Measurements from ENCODE around the gene ESRRA. TPM values are rescaled to one million over a fixed set of nuclear protein-coding genes. Genes with fewer than 3 reads are reported as not detected.

ESRRA gene
- 10.8 TPM for total RNA-seq

DNA sequence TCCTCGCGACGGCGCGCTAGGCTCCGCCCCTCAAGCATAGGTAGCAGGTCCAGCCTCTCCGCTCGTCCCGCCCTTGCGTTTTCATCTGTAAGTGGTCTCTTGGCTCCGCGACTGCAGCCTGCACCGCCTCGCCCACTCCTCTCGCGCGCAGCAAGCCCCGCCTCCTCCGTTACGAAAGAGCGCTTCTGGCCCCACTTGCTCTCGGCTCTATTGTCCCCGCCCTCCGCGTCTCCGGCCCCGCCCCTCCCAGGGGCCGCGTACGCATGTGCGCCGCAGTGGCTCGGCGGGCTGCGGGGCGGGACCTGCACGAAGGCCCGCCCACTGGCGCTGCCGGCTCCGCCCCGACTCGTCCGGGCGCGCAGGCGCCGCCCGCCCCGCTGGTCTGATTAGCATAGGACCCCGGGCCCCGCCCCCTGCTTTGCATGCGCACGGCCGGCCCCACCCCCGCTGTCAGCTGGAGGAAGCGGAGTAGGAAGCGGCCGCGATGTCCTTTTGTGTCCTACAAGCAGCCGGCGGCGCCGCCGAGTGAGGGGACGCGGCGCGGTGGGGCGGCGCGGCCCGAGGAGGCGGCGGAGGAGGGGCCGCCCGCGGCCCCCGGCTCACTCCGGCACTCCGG lies at the start of gene ESRRA:
Gene ESRRA, plus strand, starts transcription at position 450 of the 616 bp plus-strand sequence. CDS start 1,656 bp downstream, outside the sequence.

DNA sequence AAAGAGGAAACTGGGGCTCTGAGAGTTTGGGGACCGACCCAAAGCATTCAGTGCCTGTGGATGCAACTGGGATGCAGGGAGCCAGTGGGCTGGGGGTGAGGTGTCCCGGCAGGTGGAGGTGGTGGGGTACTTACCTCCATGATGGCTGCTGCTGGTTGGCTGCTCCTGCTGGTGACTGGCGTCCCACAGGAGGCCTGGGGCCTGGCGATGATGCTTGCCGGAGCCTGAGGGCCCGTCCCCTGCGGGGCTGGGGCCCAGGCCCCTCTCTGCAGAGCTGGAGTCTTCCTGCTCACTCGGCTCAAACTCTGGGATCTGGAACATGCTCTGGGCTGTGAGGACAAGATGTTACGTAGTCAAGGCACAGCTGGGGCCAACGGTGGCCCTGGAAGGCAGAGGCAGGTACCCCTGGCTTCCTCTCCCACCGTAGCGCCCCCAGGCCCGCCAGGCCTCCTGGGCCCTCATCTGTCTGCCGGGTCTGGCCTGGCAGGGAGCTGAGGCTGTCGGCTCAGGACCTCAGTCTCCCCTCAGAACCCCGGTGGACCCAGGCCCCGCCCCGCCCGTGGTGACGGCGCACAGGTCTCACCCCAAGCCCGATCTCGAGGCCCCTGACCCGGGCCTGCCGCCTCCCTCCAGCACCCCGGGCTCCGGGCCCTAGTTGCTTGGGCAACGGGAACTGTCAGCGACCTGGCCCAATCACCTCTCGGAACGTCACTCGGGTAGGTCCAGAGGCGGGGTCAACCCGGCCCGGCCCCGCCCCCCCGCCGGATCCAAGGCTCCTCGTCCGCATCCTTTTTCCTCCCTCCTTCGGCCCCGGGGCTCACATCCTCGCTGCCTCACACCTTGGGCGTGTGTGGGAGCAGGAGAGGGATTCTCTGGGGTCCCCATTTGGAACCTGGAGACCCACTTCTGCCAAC lies 21.0 kb upstream of the ESRRA start, which contains the start of gene BAD:
Gene BAD, minus strand, starts transcription at position 618 of the 914 bp plus-strand sequence. Its CDS starts 297 bp downstream, at position 321.

DNA sequence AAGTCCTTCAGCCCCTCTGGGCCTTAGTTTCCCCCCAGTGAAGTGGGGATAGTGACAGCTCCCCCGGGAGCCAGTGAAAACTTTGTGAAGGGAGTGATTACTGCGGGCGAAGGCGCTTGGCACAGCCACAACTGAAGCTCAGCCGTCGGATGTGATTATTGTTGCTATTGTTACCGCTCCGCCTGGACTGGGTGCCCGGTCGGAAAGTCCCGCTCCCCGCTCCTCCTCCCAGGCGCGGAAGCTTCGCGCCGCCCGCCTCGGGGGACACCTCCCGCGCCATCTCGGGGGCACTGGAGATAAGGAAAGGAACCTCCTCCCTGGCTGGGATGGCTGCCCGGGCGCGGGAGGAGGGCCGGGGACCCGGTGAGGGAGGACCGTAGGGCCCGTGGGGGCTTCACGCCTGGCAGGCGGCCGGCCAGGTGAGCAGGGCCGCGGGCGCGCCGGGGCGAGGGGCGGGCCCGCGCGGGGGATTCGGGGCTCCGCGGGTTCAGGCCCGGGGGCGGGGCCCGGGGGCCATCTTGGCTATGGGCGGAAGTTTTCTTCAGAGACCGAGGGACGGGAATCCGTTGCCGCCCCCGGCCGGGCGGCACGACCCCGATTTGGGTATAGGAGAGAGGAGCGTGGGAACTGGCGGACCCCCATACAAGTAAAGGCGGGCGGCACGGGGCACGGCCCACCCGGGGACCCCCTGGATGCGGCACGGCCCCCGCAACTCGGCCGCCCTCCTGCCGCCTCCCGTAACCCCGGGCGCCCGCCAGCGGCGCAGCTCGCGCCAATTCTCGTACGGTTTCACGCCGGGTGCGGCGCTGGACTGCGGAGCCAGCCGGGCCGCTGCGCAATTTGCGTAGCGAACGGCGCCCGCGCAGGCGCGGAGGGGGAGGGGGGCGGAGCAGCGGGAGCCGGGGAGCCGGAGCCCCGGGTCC lies 20.1 kb upstream of the ESRRA start, which contains the start of gene GPR137:
Gene GPR137, plus strand, starts transcription at position 887 of the 923 bp plus-strand sequence. CDS start 677 bp downstream, outside the sequence.

DNA sequence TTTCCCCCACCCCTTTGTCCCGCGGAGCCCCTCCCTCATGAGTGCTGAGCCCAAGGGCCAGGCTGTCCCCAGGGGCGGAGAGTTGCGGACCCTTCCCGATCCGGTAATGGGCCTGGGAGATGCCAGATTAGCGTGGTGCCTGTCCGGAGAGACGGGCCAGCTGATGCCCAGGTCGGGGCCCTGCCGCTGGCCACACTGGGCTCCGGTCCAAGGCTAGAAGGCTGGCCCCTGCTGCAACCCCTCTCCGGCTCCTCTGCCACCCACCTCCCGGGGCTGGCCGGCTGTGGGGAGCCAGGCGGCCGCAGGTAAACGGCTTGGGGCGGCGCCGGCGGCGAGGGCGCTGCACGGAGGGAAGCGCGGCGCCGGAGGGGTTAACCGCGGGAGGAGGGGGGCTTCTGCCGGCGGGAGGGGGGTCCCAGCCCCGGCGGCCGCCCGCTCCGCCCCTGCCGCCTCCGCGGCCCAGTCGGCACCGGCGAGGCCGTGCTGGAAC lies 14.0 kb upstream of the ESRRA start, which contains the start of gene KCNK4:
Gene KCNK4, plus strand, starts transcription at position 41 of the 490 bp plus-strand sequence. CDS start 1,717 bp downstream, outside the sequence.

DNA sequence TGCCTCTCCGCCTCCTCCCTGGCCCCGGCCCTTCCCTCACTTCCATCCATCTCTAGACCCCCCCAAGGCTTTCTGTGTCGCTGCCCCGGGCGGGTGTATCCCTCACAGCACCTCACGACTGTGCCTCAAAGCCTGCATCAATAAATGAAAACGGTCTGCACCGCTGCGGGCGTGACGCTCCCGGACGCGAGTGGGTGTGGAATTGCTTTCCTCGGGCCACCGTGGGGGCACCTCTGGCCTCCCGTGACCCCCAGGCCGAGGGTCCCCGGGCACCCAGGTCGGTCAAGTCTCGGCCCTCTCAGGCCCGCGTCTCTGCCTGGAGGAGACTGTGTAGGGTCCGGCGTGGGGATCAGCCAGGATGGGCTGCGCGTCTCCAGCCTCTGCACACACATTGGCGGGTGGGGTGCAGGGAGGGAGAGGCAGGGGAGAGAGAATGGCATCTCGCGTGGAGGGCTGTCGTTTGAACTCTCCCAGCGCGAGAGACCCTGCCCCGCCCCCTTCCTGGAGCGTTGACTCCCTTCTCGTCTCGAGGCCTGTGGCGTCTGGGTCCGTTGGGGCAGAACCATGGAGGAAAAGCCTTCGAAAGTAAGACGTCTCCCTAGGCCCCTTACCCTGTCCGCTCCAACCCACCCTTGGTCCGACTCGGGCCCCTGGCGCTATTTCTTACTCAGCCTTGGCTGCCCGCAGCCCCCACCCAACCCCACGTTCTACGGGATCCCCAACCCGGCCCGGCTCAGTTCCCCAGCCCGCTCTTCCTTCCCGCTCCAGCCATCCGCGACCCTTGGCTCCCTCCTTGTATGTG lies 5.3 kb upstream of the ESRRA start, which contains the start of gene CATSPERZ:
Gene CATSPERZ, plus strand, starts transcription at position 512 of the 802 bp plus-strand sequence. Its CDS starts 53 bp downstream, at position 565.

DNA sequence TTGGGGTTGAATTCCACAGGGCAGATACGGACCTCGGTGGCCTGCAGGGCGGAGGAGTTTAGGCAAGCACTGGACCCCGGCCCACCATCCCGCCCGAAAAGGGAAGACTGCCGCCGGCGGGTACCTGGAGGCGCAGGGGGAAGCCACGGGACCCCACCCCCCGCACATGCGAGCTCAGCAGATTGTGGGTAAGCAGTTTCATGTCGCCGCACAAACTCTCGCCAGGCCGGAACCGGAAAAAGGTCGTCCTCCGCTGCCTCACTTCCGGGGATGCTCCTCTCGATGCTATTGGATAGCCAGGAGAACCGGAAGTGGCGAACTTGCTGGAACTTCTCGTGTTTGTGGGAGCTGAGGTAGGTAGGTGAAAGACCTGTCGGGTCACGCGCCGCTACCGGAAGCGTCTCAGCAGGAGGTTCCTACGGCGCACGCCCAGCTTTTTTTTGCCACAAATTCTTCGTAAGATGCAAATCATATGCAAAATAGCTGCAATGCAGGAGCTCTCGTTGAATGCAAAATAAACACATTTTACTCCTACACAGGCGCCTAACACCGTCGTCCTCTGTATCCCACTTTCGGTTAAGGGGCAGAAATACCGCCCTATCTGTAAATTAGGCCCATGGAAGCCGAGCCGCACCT lies 12.1 kb downstream of the ESRRA start, which contains the start of gene TRMT112:
Gene TRMT112, minus strand, starts transcription at position 235 of the 636 bp plus-strand sequence. Its CDS starts 33 bp downstream, at position 202.

DNA sequence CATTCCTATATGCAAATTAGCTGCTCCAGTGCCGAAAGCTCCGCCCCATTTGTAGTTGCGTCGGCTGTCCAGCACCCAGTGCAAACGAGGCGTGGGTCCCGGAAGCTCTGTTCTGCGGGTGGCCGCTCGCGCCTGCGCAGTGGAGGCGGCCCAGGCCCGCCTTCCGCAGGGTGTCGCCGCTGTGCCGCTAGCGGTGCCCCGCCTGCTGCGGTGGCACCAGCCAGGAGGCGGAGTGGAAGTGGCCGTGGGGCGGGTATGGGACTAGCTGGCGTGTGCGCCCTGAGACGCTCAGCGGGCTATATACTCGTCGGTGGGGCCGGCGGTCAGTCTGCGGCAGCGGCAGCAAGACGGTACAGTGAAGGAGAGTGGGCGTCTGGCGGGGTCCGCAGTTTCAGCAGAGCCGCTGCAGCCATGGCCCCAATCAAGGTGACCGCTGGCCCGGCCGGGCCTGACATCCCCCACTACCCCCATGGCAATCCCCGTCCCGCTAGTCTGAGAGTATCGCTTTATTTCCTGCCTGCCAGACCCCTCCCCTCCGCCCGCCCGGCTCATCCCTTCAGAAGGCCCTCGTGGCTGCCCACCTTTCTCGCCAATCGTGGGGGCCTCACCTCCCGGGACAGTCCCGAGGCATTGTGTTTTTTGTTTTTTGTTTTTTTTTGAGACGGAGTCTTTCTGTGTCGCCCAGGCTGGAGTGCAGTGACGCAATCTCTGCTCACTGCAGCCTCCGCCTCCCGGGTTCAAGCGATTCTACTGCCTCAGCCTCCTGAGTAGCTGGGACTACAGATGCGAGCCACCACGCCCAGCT lies 12.8 kb downstream of the ESRRA start, which contains the start of gene PRDX5:
Gene PRDX5, plus strand, starts transcription at position 161 of the 805 bp plus-strand sequence. Its CDS starts 95 bp downstream, at position 256.

DNA sequence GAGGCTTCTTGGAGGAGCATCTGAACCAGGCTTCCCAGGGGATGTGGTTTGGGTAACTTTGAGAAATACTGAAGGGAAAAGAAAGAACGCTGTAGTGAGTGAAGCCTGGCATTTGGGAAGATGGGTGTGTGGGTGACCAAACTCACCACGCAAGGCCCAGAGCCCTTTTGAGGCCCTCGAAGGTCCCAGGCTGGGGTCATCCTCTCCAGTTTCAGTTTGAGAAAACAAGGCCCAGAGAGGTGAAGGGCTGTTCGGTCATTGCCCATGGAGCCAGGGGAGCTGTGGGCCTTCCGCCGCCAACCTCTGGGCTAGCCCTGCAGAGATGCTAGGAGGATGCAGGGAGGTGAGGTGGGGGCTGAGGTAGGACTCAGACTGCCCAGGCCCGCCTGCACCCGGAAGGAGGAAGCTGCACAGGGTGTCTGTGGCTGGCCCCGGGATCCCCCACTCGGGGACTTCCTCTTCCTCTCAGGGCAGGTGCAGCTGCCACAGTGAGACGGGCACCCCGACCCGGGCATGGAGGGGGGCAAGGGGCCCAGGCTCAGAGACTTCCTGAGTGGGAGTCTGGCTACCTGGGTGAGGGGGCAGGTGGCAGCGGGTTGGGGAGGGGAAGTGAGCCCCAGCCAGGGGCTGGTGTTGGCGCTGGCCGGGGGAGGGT lies 34.6 kb downstream of the ESRRA start, which contains the start of gene CCDC88B:
Gene CCDC88B, plus strand, starts transcription at position 451 of the 655 bp plus-strand sequence. Its CDS starts 63 bp downstream, at position 514.

DNA sequence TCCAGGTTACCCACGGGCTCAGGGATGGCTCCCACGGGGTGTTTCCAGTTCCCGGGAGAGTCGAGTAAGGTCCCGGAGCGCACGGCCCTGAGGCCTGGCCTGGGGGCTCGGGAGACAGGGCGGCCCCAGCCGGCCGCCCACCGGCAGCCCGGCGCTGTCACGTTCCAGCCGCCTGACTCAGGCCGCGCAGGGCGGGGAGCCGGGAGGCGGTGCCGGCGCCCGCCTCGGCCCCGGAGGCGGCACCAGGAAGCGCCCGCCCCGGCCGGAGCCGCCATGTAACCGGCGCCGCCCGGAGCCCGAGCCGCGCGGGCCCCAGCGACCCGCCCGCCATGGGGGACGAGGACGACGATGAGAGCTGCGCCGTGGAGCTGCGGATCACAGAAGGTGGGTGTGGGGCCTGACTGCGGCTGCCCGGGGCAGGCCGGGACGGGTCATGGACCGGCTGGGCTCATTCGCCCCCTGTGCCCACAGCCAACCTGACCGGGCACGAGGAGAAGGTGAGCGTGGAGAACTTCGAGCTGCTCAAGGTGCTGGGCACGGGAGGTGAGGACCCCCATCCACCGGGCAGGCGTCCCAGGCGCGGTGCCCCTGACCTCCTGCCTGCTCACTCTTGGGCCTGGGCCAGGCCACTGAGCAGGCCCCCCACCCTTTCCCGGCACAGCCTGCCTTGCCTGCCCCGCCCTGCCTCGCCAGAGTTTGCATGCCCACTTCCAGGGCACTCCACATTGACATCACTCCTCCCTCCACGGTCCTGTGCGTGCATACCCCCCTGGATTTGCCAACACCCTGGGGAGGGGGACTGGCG lies 53.8 kb downstream of the ESRRA start, which contains the start of gene RPS6KA4:
Gene RPS6KA4, plus strand, starts transcription at position 256 of the 805 bp plus-strand sequence. Its CDS starts 74 bp downstream, at position 330.

Small RNAs within 50 kb of the gene (small RNA-seq; reads per million reads assigned to genes)
- gene MIR7155 (not detected), gene RF00019 (not detected)

Other genes with a start within 250 kb of the ESRRA start
- 8.8 TPM for gene MACROD1, start 139.4 kb upstream of the ESRRA start, total RNA-seq
- gene STIP1, start 119.4 kb upstream of the ESRRA start, total RNA-seq, result 97.6 TPM
- gene FERMT3, start 98.8 kb upstream of the ESRRA start, total RNA-seq, result 2.3 TPM
- gene TRPT1, start 79.3 kb upstream of the ESRRA start, total RNA-seq, result 14.1 TPM
- gene NUDT22, start 79.2 kb upstream of the ESRRA start, total RNA-seq, result 14.5 TPM
- gene DNAJC4, start 75.0 kb upstream of the ESRRA start, total RNA-seq, result 19.4 TPM
- 50.7 TPM for gene VEGFB, start 70.9 kb upstream of the ESRRA start, total RNA-seq
- 29.8 TPM for gene FKBP2, start 64.4 kb upstream of the ESRRA start, total RNA-seq
- gene PPP1R14B, start 58.6 kb upstream of the ESRRA start, total RNA-seq, result 64.6 TPM
- 7.8 TPM for gene PLCB3, start 54.0 kb upstream of the ESRRA start, total RNA-seq
- 53.3 TPM for gene BAD, start 20.9 kb upstream of the ESRRA start, total RNA-seq
- gene GPR137, start 19.7 kb upstream of the ESRRA start, total RNA-seq, result 13.6 TPM
- 7.2 TPM for gene KCNK4, start 14.2 kb upstream of the ESRRA start, total RNA-seq
- gene CATSPERZ, start 5.2 kb upstream of the ESRRA start, total RNA-seq, result 2.1 TPM
- 82.4 TPM for gene TRMT112, start 12.0 kb downstream of the ESRRA start, total RNA-seq
- gene PRDX5, start 12.6 kb downstream of the ESRRA start, total RNA-seq, result 200 TPM
- gene CCDC88B, start 34.7 kb downstream of the ESRRA start, total RNA-seq, result 3.2 TPM
- 13.8 TPM for gene RPS6KA4, start 53.6 kb downstream of the ESRRA start, total RNA-seq

All from diencephalon (tissue), 1 donor.